ENCODE results near the gene TH. TPM values are rescaled to one million over a fixed set of nuclear protein-coding genes. Genes with fewer than 3 reads are reported as not detected.

Gene TH
- total and polyA plus RNA-seq, 2 of the 4 experiments (the other 2 are of a cell fraction), result 0.10 TPM; not detected in 1

DNA sequence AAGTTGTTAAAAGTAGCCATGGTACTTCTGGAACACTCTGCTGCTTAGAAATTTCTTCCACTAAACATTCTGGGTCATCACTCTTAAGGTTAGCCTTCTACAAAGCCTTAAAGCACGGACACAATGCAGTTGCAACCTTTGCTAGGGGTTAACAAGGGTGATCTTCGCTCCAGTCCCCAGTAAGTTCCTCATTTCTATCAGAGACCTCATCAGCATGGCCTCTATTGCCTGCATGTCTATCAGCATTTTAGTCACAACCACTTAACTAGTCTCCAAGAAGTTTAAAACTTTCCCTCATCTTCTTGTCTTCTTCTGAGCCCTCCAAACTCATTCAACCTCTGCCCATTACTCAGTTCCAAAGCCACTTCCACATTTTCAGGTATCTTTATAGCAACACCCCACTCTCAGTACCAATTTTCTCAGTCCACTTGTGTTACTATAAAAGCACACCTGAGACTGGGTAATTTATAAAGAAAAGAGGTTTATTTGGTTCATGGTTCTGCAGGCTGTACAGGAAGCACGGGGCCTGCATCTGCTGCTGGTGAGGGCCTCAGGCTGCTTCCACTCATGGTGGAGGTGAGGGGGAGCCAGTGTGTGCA is 48.7 kb upstream of the TH start:
- no peak overlapping the region for H3K56ac ChIP-seq (ENCODE audit: extremely low read depth, insufficient read depth, low read length)
- POLR2A ChIA-PET (ENCODE audit: unreplicated experiment), result no interaction called here
- no peak overlapping the region for H3K18ac ChIP-seq (ENCODE audit: low read depth, low read length)
- H3K79me1 ChIP-seq (ENCODE audit: low read depth in 1 of 2, low read length in 2 of 2), result no peaks in the 10 kb centered on the region
- no peak overlapping the region for H3K9ac ChIP-seq (ENCODE audit: low read depth, low read length)
- no peaks in the 10 kb centered on the region for H3K9me3 ChIP-seq (ENCODE audit: control insufficient read depth, insufficient read depth, low read length)
- H4K8ac ChIP-seq (ENCODE audit: low read depth in 2 of 2, low read length in 2 of 2), result no peak overlapping the region
- ATAC-seq (ENCODE audit: low read depth), result no peak
- H4K5ac ChIP-seq (ENCODE audit: low read depth, low read length), result no peak overlapping the region
- no peak overlapping the region for H3K27ac ChIP-seq (ENCODE audit: insufficient read depth, low read length)
- in situ Hi-C loops (cut with MboI; ENCODE audit: low sequenced_read_pairs), result no loop called here
- intact Hi-C loops (cut with micrococcal nuclease), result no loop called here
- dilution Hi-C loops (cut with HindIII; ENCODE audit: low sequenced_read_pairs, unreplicated experiment), result no loop called here
- H3K9me1 ChIP-seq (ENCODE audit: insufficient read depth, low read length), result no peaks in the 10 kb centered on the region
- no peak overlapping the region for H2BK15ac ChIP-seq (ENCODE audit: low read depth, low read length)
- no peaks in the 10 kb centered on the region; the same call in 1 of the 2 replicates for H4K20me1 ChIP-seq (ENCODE audit: insufficient read depth, low read length)
- TF ChIP-seq RAD21 (IDR thresholded peaks at IDR 0.05; ENCODE audit: low read length) (no peak), POLR2A (IDR thresholded peaks at IDR 0.05; ENCODE audit: low read depth, low read length) (no peak), SMC3 (IDR thresholded peaks at IDR 0.05; ENCODE audit: low read depth, low read length) (no peak), MXI1 (IDR thresholded peaks at IDR 0.05; ENCODE audit: borderline replicate concordance, low read depth, low read length) (no peak), NFE2L2 (IDR thresholded peaks at IDR 0.05; ENCODE audit: low read depth, low read length) (no peak), RCOR1 (IDR thresholded peaks at IDR 0.05; ENCODE audit: insufficient replicate concordance, low read length) (no peak), CEBPB (IDR thresholded peaks at IDR 0.05; ENCODE audit: low read depth, low read length) (no peak), CHD1 (IDR thresholded peaks at IDR 0.05; ENCODE audit: low read depth, low read length) (no peak), RFX5 (IDR thresholded peaks at IDR 0.05; ENCODE audit: low read depth, low read length) (no peak), MAFK (IDR thresholded peaks at IDR 0.05; ENCODE audit: low read depth, low read length) (no peak), FOS (IDR thresholded peaks at IDR 0.05; ENCODE audit: low read depth, low read length) (no peak), MAZ (IDR thresholded peaks at IDR 0.05; ENCODE audit: borderline replicate concordance, low read depth, low read length) (no peak), BHLHE40 (IDR thresholded peaks at IDR 0.05; ENCODE audit: low read depth, low read length) (no peak)
- TF ChIP-seq, protein P1, sequence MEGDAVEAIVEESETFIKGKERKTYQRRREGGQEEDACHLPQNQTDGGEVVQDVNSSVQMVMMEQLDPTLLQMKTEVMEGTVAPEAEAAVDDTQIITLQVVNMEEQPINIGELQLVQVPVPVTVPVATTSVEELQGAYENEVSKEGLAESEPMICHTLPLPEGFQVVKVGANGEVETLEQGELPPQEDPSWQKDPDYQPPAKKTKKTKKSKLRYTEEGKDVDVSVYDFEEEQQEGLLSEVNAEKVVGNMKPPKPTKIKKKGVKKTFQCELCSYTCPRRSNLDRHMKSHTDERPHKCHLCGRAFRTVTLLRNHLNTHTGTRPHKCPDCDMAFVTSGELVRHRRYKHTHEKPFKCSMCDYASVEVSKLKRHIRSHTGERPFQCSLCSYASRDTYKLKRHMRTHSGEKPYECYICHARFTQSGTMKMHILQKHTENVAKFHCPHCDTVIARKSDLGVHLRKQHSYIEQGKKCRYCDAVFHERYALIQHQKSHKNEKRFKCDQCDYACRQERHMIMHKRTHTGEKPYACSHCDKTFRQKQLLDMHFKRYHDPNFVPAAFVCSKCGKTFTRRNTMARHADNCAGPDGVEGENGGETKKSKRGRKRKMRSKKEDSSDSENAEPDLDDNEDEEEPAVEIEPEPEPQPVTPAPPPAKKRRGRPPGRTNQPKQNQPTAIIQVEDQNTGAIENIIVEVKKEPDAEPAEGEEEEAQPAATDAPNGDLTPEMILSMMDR (conservative IDR thresholded peaks at IDR 0.05; ENCODE audit: low read depth, low read length), result no peak
- TF ChIP-seq, protein P2, sequence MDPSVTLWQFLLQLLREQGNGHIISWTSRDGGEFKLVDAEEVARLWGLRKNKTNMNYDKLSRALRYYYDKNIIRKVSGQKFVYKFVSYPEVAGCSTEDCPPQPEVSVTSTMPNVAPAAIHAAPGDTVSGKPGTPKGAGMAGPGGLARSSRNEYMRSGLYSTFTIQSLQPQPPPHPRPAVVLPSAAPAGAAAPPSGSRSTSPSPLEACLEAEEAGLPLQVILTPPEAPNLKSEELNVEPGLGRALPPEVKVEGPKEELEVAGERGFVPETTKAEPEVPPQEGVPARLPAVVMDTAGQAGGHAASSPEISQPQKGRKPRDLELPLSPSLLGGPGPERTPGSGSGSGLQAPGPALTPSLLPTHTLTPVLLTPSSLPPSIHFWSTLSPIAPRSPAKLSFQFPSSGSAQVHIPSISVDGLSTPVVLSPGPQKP (IDR thresholded peaks at IDR 0.05; ENCODE audit: borderline replicate concordance, low read depth, low read length), result no peak
- TF ChIP-seq, protein P3, sequence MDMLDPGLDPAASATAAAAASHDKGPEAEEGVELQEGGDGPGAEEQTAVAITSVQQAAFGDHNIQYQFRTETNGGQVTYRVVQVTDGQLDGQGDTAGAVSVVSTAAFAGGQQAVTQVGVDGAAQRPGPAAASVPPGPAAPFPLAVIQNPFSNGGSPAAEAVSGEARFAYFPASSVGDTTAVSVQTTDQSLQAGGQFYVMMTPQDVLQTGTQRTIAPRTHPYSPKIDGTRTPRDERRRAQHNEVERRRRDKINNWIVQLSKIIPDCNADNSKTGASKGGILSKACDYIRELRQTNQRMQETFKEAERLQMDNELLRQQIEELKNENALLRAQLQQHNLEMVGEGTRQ (IDR thresholded peaks at IDR 0.05; ENCODE audit: low read depth, low read length), result no peak
- no peak overlapping the region for H2BK120ac ChIP-seq (ENCODE audit: low read depth, low read length)
- H2AK9ac ChIP-seq (replicated peaks; ENCODE audit: low read depth, low read length, poor library complexity), result no peak overlapping the region
- H2AFZ ChIP-seq (replicated peaks; ENCODE audit: low read length, poor library complexity), result no peak overlapping the region
- H2AK5ac ChIP-seq (ENCODE audit: low read depth, low read length), result no peak overlapping the region
- H3K14ac ChIP-seq (replicated peaks; ENCODE audit: low read depth, low read length), result no peak overlapping the region
- CTCF ChIA-PET, result no interaction called here
- peaks cover 33% of the 10 kb centered on the region for H3K27me3 ChIP-seq (ENCODE audit: control insufficient read depth, insufficient read depth, low read length)
- no peak overlapping the region for H3K4ac ChIP-seq (ENCODE audit: low read depth, low read length)
- H3K23ac ChIP-seq (ENCODE audit: low read depth, low read length), result no peak overlapping the region
- no peaks in the 10 kb centered on the region for H3K36me3 ChIP-seq (ENCODE audit: control insufficient read depth, insufficient read depth, low read length)
- BruUV-seq (replicated peaks), result no TSS peak
- 0% methylated on average over 3 of the region's 3 CpGs; no CpG with 5 or more reads in 1 of the 2 experiments for WGBS, 2 experiments (ENCODE audit: extremely low coverage in 2 of 2, insufficient read length in 1 of 2)
- no peak overlapping the region for H2BK5ac ChIP-seq (ENCODE audit: low read depth, low read length, poor library complexity, severe bottlenecking)
- no peak for DNase-seq
- H4K91ac ChIP-seq (ENCODE audit: insufficient read depth, low read depth, low read length), result no peak overlapping the region
- no peaks in the 10 kb centered on the region for H3K4me1 ChIP-seq (ENCODE audit: control insufficient read depth, insufficient read depth, low read length)
- no peak overlapping the region for H3K4me2 ChIP-seq (ENCODE audit: low read depth, low read length)
- H2BK20ac ChIP-seq (ENCODE audit: low read depth, low read length), result no peak overlapping the region
- H3K4me3 ChIP-seq (ENCODE audit: insufficient read depth, low read depth, low read length), result no peak overlapping the region
